Type B pancreatic cell (in vitro differentiated cells): Measurements from ENCODE around the gene TEX29. TPM values are rescaled to one million over a fixed set of nuclear protein-coding genes. Genes with fewer than 3 reads are reported as not detected.

Experiments
- DNase-seq: peaks from one replicate; pipeline ENCODE4 v3.0.0; 2021; ENCODE audit warnings: mixed read lengths; ENCODE audit not compliant: unreplicated experiment; ENCODE audit errors: extremely low spot score
- H3K27ac Mint-ChIP-seq: 2 replicates; pipeline ENCODE4 v1.8.0; 2021; ENCODE audit warnings: mild to moderate bottlenecking, mixed read lengths
- H3K27me3 Mint-ChIP-seq: 2 replicates; pipeline ENCODE4 v1.8.0; 2021; ENCODE audit warnings: mixed read lengths
- H3K36me3 Mint-ChIP-seq: 2 replicates; pipeline ENCODE4 v1.8.0; 2021; ENCODE audit warnings: mixed read lengths
- H3K4me1 Mint-ChIP-seq: one replicate; pipeline ENCODE4 v1.8.0; 2021; ENCODE audit warnings: mixed read lengths; ENCODE audit not compliant: unreplicated experiment
- H3K4me3 Mint-ChIP-seq: 2 replicates; pipeline ENCODE4 v1.8.0; 2021; ENCODE audit warnings: mild to moderate bottlenecking, mixed read lengths
- H3K9me3 Mint-ChIP-seq: 2 replicates; pipeline ENCODE4 v1.8.0; 2021; ENCODE audit warnings: mixed read lengths
- total RNA-seq: library from RNA; stranded (reverse); gene quantifications from 2 replicates; pipeline ENCODE4 v1.2.1, GENCODE V29; 2021; ENCODE audit warnings: low replicate concordance
- TF ChIP-seq, protein P1 (sequence below): fragments of 200-600 bp; sonication (generic); conservative IDR thresholded peaks from 2 replicates; pipeline ENCODE4 v1.5.0; 2021; ENCODE audit warnings: antibody characterized with exemption, mild to moderate bottlenecking

Gene TEX29
- total RNA-seq, 1 donor from 2014 or later: 0.92 TPM

DNA sequence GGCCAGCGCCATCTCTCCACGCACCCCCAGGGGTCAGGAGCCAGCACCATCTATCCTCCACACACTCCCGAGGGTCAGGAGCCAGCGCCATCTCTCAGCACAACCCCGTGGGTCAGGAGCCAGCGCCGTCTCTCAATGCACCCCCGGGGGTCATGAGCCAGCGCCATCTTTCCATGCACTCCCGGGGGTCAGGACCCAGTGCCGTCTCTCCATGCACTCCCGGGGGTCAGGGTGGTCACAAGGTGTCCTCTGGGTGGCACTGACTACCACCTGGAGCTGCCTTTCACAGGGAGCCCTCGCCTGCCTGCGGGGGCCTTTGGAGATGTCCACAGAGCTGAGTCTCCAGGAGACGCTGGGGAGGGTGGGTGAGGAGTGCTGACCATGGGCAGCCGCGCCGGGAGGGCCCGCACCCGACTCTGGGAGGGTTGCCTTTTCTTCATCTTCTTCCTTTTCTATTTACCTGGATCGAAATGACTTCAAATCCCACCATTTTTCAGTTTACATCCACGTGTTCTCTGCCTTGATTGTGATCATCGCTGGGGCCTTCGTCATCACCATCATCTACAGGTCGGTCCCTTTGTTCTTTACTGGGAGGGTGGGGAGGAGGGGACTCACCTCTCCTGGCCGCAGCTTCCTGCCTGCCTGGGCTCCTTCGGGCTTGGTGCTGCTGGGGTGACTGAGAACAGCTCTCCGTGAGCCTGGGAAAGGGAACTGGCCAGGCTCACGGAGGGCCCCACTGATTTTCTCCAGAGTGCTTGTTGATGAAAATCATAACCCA is 19.1 kb downstream of the TEX29 start:
- H3K36me3 Mint-ChIP-seq: peaks cover 11% of the 10 kb centered on the region
- TF ChIP-seq, protein P1, sequence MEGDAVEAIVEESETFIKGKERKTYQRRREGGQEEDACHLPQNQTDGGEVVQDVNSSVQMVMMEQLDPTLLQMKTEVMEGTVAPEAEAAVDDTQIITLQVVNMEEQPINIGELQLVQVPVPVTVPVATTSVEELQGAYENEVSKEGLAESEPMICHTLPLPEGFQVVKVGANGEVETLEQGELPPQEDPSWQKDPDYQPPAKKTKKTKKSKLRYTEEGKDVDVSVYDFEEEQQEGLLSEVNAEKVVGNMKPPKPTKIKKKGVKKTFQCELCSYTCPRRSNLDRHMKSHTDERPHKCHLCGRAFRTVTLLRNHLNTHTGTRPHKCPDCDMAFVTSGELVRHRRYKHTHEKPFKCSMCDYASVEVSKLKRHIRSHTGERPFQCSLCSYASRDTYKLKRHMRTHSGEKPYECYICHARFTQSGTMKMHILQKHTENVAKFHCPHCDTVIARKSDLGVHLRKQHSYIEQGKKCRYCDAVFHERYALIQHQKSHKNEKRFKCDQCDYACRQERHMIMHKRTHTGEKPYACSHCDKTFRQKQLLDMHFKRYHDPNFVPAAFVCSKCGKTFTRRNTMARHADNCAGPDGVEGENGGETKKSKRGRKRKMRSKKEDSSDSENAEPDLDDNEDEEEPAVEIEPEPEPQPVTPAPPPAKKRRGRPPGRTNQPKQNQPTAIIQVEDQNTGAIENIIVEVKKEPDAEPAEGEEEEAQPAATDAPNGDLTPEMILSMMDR: no peak
- H3K9me3 Mint-ChIP-seq: no peaks in the 10 kb centered on the region
- no peak overlapping the region for H3K27ac Mint-ChIP-seq
- H3K27me3 Mint-ChIP-seq: no peaks in the 10 kb centered on the region
- DNase-seq: peak; percentile 45
- no peaks in the 10 kb centered on the region for H3K4me1 Mint-ChIP-seq
- H3K4me3 Mint-ChIP-seq: no peak overlapping the region

DNA sequence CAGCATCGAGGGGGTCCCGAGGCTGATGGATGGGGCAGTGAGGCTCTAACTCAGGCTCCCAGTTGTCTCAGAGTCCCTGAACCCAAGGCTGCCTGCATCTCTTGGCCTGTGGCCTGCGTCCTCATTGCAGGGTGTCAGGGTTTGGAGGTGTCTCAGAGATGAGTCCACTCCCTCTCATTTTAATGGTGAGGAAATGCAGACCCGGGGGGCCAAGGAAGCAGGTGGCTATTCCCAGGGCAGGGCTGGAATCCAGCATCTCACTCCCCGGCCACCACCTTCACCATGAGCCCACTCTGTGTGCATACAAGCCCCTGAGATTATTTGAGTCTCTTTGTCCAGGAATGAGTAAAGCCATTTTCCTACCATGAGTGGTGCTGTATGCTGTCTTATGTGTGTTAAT is 21.4 kb downstream of the TEX29 start:
- Mint-ChIP-seq H3K4me3 (no peak overlapping the region), H3K36me3 (peaks cover 11% of the 10 kb centered on the region), H3K9me3 (no peaks in the 10 kb centered on the region), H3K27ac (no peak overlapping the region), H3K27me3 (no peaks in the 10 kb centered on the region), H3K4me1 (no peaks in the 10 kb centered on the region)
- DNase-seq: no peak
- TF ChIP-seq, protein P1: no peak

DNA sequence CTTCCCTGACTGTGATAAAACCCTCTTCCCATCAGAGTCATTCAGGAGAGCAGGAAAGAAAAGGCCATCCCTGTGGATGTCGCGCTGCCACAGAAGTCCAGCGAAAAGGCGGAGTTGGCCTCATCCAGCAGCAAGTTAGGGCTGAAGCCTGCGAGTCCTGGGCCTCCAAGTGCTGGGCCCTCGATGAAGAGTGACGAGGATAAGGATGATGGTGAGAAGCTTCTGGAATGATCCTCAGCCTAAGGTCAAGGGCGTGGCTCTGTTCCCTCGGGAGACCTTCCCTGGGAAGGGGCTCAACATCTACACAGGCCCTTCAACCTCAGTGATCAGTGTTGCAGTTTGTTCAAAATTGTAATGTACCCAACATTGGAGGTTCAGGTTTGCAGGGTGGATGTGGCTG is 22.3 kb downstream of the TEX29 start:
- TF ChIP-seq, protein P1: no peak
- DNase-seq: no peak
- Mint-ChIP-seq H3K27me3 (no peaks in the 10 kb centered on the region), H3K36me3 (peaks cover 11% of the 10 kb centered on the region), H3K4me3 (no peak overlapping the region), H3K27ac (no peak overlapping the region), H3K4me1 (no peaks in the 10 kb centered on the region), H3K9me3 (no peaks in the 10 kb centered on the region)

DNA sequence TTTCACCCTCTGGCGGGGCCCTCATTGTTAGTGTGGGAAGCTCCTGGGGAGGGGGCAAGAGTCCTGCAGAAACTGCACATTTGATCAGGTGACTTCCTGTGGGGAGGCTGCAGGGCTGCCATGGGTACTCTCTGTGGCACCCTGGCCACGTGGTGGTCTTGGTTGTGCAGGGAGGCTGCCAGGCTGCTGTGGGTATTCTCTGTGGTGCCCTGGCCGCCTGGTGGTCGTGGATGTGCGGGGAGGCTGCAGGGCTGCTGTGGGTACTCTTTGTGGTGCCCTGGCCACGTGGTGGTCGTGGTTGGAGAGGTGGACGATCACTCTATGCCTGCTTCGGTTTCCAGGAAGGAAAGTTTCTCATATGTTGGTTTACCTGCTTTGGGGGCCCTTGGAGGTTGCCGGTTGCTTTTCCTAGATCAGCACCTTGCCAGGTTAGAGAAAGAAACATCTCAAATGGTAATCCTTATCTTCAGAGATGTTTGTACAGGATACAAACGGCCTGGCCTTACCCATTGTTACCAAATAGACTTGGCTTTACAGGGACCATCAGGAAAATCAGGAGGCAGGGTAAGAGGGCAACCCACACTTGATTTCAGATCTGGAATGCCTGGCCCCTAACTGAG is 22.9 kb downstream of the TEX29 start:
- Mint-ChIP-seq H3K4me3 (no peak overlapping the region), H3K27me3 (no peaks in the 10 kb centered on the region), H3K4me1 (no peaks in the 10 kb centered on the region), H3K36me3 (peaks cover 11% of the 10 kb centered on the region), H3K27ac (no peak overlapping the region), H3K9me3 (no peaks in the 10 kb centered on the region)
- DNase-seq: no peak
- TF ChIP-seq, protein P1: no peak

DNA sequence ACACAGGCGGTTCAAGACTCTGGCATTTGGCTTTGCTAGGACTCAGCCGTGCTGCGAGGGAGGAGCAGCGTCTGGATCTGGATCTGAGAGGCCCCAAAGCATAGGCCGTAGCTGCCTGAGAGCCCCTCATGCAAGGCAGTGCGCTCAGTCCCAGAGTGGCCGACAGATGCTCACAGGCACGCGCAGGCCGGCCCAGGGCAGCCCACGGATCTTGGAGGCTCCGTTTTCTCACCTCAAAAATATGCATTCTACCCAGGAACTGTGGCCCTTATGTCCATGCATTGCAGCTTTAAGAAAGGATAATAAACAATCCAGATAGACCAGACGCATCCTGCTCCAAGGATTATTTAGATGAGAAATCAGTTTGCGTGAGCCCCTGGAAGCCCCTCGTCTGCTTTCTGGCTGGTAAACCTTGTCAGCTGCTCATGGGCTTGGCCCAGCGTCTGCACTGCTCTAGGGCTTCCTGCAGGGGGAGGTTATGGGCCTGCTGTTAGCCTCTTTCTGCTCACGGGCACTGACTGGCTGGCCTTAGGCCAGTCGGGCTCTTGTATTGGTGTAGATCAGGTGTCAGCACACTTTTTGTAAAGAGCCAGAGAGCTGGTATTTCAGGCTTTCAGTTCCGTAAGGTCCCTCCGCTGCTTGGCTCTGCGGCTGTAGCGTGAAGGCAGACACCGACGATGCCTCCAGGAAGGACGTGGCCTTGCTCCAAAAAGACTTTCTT is 24.2 kb downstream of the TEX29 start:
- TF ChIP-seq, protein P1: peak; percentile 64
- H3K27me3 Mint-ChIP-seq: no peaks in the 10 kb centered on the region
- no peaks in the 10 kb centered on the region for H3K4me1 Mint-ChIP-seq
- H3K9me3 Mint-ChIP-seq: no peaks in the 10 kb centered on the region
- H3K27ac Mint-ChIP-seq: no peak overlapping the region
- H3K36me3 Mint-ChIP-seq: peaks cover 6% of the 10 kb centered on the region
- no peak overlapping the region for H3K4me3 Mint-ChIP-seq
- no peak for DNase-seq
